Sigmoid colon (tissue), 7 donors: ENCODE measurements around the gene AP5Z1. TPM values are rescaled to one million over a fixed set of nuclear protein-coding genes. Genes with fewer than 3 reads are reported as not detected.

Experiments used
- DNase-seq: peaks from one replicate; pipeline ENCODE4 v3.0.0-alpha.2; 2019
- H3K27ac ChIP-seq, 4 donors: fragments of 200-600 bp; sonication (generic); one replicate each; pipeline ENCODE4 v1.5.1; 2016 to 2019; ENCODE audit warnings: mild to moderate bottlenecking in 1 of 4
- H3K27me3 ChIP-seq, 3 donors: fragments of 200-600 bp; sonication (generic); one replicate each; pipeline ENCODE4 v1.5.1; 2019; ENCODE audit warnings: mild to moderate bottlenecking in 1 of 3
- H3K36me3 ChIP-seq, 4 donors: fragments of 200-600 bp; sonication (generic); one replicate each; pipeline ENCODE4 v1.5.1; 2016 to 2019
- H3K4me1 ChIP-seq, 4 donors: fragments of 200-600 bp; sonication (generic); one replicate each; pipeline ENCODE4 v1.5.1; 2017 to 2019
- H3K4me3 ChIP-seq, 4 donors: fragments of 200-600 bp; sonication (generic); one replicate each; pipeline ENCODE4 v1.5.1; 2017 to 2019; ENCODE audit warnings: mild to moderate bottlenecking in 2 of 4, moderate library complexity in 1 of 4
- H3K9me3 ChIP-seq, 4 donors: fragments of 200-600 bp in 3 of 4; sonication (generic) in 3 of 4; one replicate each; pipeline versions ENCODE4 v1.5.1 to v1.6.1; 2013 to 2019
- EP300 ChIP-seq, 4 donors: sonication (generic); formaldehyde crosslinking; IDR thresholded peaks; one replicate each; pipeline ENCODE4 v1.6.1; 2017; ENCODE audit warnings: antibody characterized with exemption in 4 of 4
- POLR2A ChIP-seq, 2 donors: fragments of 450-650 bp; IDR thresholded peaks; one replicate each; pipeline ENCODE4 v1.6.1; 2016; ENCODE audit warnings: antibody characterized with exemption in 2 of 2, mild to moderate bottlenecking in 2 of 2, moderate library complexity in 2 of 2
- POLR2AphosphoS5 ChIP-seq, 4 donors: sonication (generic); formaldehyde crosslinking; IDR thresholded peaks; one replicate each; pipeline ENCODE4 v1.6.1; 2017; ENCODE audit warnings: antibody characterized with exemption in 4 of 4
- WGBS, 2 donors: extraction: QIAGEN DNeasy Blood & Tissue Kit; methylation state at CpG; one replicate each; pipeline ENCODE4 v1.1.7; 2013; 5-methylcytosine and 5-hydroxymethylcytosine counted together
- intact Hi-C: fragments of 100-400 bp; cut with DNase I; formaldehyde crosslinking; loops from one replicate; pipeline ENCODE4 v1.15.1; 2023
- polyA plus RNA-seq, 3 donors: library from polyadenylated mRNA; stranded (reverse); fragments of 200-250 nt; gene quantifications; one replicate each; pipeline ENCODE4 v1.2.3, GENCODE V29; 2013
- total RNA-seq, 4 donors: library from RNA; depleted of rRNA; stranded (reverse); fragments of >200 nt; gene quantifications; one replicate each; pipeline ENCODE4 v1.1.0, GENCODE V29; 2016
- TF ChIP-seq, protein P1 (sequence below), 4 experiments: fragments of 450-650 bp in 3 of 4; fragments of 200-600 bp in 1 of 4; IDR thresholded peaks; one replicate each; pipeline ENCODE4 v1.5.1; 2016 to 2019; ENCODE audit warnings: antibody characterized with exemption in 4 of 4, mild to moderate bottlenecking in 3 of 4, moderate library complexity in 2 of 4
- donor health status: healthy with polysubstance abuse.
- donor health status: Bipolar disorder and iron deficiency.
- donor health status: healthy.

Gene AP5Z1
- total and polyA plus RNA-seq, 7 donors = 16.8 to 66.0 (median 20.3) TPM

GRCh38 chr7:4819560-4820404, 44.4 kb downstream of the AP5Z1 start:
- DNase-seq = peak; percentile 63
- intact Hi-C loops = no loop called here
- H3K9me3 ChIP-seq = no peaks in the 10 kb centered on the region
- H3K27ac ChIP-seq = peak overlapping the region in 1 of 4 donors; percentile 17
- no peaks in the 10 kb centered on the region for H3K4me1 ChIP-seq
- H3K36me3 ChIP-seq = no peaks in the 10 kb centered on the region
- TF ChIP-seq POLR2AphosphoS5 (IDR thresholded peaks at IDR 0.05) (no peak), EP300 (IDR thresholded peaks at IDR 0.05) (no peak), POLR2A (IDR thresholded peaks at IDR 0.05) (no peak)
- TF ChIP-seq, protein P1, sequence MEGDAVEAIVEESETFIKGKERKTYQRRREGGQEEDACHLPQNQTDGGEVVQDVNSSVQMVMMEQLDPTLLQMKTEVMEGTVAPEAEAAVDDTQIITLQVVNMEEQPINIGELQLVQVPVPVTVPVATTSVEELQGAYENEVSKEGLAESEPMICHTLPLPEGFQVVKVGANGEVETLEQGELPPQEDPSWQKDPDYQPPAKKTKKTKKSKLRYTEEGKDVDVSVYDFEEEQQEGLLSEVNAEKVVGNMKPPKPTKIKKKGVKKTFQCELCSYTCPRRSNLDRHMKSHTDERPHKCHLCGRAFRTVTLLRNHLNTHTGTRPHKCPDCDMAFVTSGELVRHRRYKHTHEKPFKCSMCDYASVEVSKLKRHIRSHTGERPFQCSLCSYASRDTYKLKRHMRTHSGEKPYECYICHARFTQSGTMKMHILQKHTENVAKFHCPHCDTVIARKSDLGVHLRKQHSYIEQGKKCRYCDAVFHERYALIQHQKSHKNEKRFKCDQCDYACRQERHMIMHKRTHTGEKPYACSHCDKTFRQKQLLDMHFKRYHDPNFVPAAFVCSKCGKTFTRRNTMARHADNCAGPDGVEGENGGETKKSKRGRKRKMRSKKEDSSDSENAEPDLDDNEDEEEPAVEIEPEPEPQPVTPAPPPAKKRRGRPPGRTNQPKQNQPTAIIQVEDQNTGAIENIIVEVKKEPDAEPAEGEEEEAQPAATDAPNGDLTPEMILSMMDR (IDR thresholded peaks at IDR 0.05) = no peak
- no peaks in the 10 kb centered on the region for H3K27me3 ChIP-seq
- H3K4me3 ChIP-seq = no peak overlapping the region
- WGBS, 2 donors = 64 to 70% methylated on average over 39 of the region's 39 CpGs

- H3K27ac ChIP-seq = peak overlapping the region in 1 of 4 donors; percentile 17
- no peaks in the 10 kb centered on the region for H3K4me1 ChIP-seq
- H3K27me3 ChIP-seq = no peaks in the 10 kb centered on the region
- H3K4me3 ChIP-seq = no peak overlapping the region
- intact Hi-C loops = no loop called here
- no peak for DNase-seq
- no peaks in the 10 kb centered on the region for H3K36me3 ChIP-seq
- TF ChIP-seq, protein P1 (IDR thresholded peaks at IDR 0.05) = no peak
- no peak for TF ChIP-seq POLR2A (IDR thresholded peaks at IDR 0.05)
- no peak for TF ChIP-seq EP300 (IDR thresholded peaks at IDR 0.05)
- TF ChIP-seq POLR2AphosphoS5 (IDR thresholded peaks at IDR 0.05) = no peak
- no peaks in the 10 kb centered on the region for H3K9me3 ChIP-seq
- 72 to 78% methylated on average over 19 of the region's 19 CpGs for WGBS, 2 donors
Observed at GRCh38 chr7:4820405-4820966, 45.1 kb downstream of the AP5Z1 start.

- WGBS, 2 donors = 81 to 89% methylated on average over 20 of the region's 20 CpGs
- H3K4me1 ChIP-seq = no peaks in the 10 kb centered on the region
- no peak overlapping the region for H3K4me3 ChIP-seq
- no peak overlapping the region for H3K27ac ChIP-seq
- intact Hi-C loops = no loop called here
- no peaks in the 10 kb centered on the region for H3K36me3 ChIP-seq
- TF ChIP-seq POLR2AphosphoS5 (IDR thresholded peaks at IDR 0.05) = no peak
- no peak for TF ChIP-seq POLR2A (IDR thresholded peaks at IDR 0.05)
- TF ChIP-seq EP300 (IDR thresholded peaks at IDR 0.05) = no peak
- TF ChIP-seq, protein P1 (IDR thresholded peaks at IDR 0.05) = no peak
- no peaks in the 10 kb centered on the region for H3K27me3 ChIP-seq
- no peaks in the 10 kb centered on the region for H3K9me3 ChIP-seq
- peak; percentile 61 for DNase-seq
Observed at GRCh38 chr7:4820967-4821471, 45.6 kb downstream of the AP5Z1 start.

- Histone ChIP-seq H3K4me3 (no peak overlapping the region), H3K36me3 (no peaks in the 10 kb centered on the region), H3K27ac (no peak overlapping the region), H3K4me1 (no peaks in the 10 kb centered on the region), H3K27me3 (no peaks in the 10 kb centered on the region), H3K9me3 (no peaks in the 10 kb centered on the region)
- no peak for TF ChIP-seq EP300 (IDR thresholded peaks at IDR 0.05)
- no peak for TF ChIP-seq POLR2AphosphoS5 (IDR thresholded peaks at IDR 0.05)
- TF ChIP-seq, protein P1 (IDR thresholded peaks at IDR 0.05) = no peak
- TF ChIP-seq POLR2A (IDR thresholded peaks at IDR 0.05) = no peak
- WGBS, 2 donors = 56 to 83% methylated on average over 9 of the region's 9 CpGs
- intact Hi-C loops = no loop called here
- no peak for DNase-seq
Observed at GRCh38 chr7:4822677-4823076, 47.3 kb downstream of the AP5Z1 start.
